ENCODE results near the gene CERS5. TPM values are rescaled to one million over a fixed set of nuclear protein-coding genes. Genes with fewer than 3 reads are reported as not detected.
A peak's percentile ranks its signal among the peaks of the same experiment; 100 is the strongest.

CERS5 gene, protein sequence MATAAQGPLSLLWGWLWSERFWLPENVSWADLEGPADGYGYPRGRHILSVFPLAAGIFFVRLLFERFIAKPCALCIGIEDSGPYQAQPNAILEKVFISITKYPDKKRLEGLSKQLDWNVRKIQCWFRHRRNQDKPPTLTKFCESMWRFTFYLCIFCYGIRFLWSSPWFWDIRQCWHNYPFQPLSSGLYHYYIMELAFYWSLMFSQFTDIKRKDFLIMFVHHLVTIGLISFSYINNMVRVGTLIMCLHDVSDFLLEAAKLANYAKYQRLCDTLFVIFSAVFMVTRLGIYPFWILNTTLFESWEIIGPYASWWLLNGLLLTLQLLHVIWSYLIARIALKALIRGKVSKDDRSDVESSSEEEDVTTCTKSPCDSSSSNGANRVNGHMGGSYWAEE
- total RNA-seq, result 18.9 TPM
- long read RNA-seq, transcript CERS5-201 (10 exons, 2,051 nt), result major isoform, 6 of 25 reads
- long read RNA-seq, partial matches to known transcripts, result 1 of 25 reads
- long read RNA-seq, other reads (novel, unspliced or antisense), result 17 of 25 reads

DNA sequence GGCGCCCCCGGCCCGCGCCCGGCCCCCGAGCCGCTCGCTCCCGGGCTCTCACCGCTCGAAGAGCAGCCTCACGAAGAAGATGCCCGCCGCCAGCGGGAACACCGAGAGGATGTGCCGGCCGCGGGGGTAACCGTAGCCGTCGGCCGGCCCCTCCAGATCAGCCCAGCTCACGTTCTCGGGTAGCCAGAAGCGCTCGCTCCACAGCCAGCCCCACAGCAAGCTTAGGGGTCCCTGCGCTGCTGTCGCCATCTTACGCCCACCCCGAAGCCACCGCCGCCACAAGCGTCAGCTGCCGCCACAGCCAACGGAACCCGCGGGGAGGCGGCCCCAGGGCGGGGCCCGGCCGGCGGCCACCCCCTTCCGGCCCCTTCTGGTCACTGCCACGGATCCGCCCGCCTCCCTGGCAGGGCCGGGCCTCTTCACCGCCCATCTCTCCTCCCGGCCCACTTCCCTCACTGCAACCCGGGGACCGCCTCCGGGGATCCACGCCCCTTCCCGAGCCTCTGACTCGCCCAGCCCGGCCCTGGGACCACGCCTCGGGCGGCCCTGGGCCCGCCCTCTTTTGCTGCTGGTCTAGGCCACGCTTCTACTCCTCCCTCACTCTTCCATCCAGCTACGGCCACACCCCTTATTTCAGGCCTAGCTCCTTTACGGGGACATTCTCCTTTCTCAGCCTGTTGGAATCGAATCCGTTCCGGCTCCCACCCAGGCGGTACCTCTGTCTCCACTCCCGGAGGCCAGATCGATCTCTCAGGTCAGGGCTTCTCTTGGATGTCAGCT is at the start of gene CERS5:
Gene CERS5, minus strand, starts transcription at position 321 of the 780 bp plus-strand sequence. Its CDS starts 72 bp downstream, at position 249.
- intact Hi-C loops (cut with DNase I), result loop anchor here (2.0 to 10.0 kb wide), 3 partner anchors 35 to 84 kb away; partner anchors contain the start of gene COX14

DNA sequence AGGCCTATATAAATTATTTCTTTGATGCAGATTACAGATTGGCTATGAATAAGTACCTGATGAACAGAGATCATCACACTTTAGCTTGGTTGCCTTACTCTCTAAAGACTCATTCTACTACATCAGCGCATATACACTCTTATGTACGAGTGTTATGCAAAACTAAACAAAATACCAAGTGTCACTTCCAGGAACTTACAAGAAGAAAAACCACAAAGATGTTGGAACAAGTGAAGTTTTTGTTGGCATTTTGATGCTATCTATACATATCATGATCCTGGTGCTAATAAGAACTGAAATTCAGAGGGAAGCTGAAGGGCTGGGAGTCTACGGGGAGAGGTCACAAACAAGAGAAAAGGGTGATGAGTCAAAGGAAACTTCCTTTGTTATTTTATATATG is 47.9 kb upstream of the CERS5 start:
- intact Hi-C loops (cut with DNase I), result no loop called here
- DNase-seq (ENCODE audit: low spot score), result no peak

More for the DNA sequence above, at the start of gene CERS5:
- peak; percentile 99 for DNase-seq (ENCODE audit: low spot score)

DNA sequence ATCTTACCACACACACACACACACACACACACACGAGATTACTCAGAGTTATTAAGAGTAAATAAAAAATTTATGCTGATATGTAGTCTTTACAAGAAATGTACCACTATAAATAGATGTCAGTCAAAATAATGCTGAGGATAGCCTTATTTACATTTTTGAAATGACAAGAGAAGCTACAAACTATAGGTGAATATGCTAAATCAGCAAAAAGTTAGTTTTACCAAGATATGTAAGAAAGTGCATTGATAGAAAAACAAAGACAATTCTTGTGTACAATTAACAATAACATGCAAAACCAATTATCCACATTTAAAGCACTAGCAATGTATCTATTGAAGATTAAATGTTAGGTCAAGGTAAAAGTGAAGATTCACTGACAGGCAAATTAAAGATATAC is 46.8 kb upstream of the CERS5 start:
- intact Hi-C loops (cut with DNase I), result no loop called here
- no peak for DNase-seq (ENCODE audit: low spot score)

DNA sequence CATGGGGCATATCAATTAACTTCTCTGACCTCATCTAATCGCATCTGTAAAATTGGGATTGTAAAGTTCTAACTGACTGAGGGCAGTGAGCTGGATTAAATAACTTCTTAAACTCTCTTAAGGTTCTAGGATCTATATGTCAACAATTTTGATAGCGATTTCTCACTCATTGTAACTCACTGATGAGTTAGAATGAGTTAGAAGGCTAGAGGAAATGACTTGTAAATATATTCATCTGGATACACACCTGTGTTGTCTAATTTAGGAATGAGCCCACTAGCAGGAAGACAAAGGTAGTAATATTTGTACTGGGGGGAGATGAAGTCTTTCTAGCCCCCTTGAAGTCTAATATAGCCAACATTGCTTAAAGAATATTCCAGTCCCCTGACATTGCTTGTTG is 46.3 kb upstream of the CERS5 start:
- intact Hi-C loops (cut with DNase I), result no loop called here

DNA sequence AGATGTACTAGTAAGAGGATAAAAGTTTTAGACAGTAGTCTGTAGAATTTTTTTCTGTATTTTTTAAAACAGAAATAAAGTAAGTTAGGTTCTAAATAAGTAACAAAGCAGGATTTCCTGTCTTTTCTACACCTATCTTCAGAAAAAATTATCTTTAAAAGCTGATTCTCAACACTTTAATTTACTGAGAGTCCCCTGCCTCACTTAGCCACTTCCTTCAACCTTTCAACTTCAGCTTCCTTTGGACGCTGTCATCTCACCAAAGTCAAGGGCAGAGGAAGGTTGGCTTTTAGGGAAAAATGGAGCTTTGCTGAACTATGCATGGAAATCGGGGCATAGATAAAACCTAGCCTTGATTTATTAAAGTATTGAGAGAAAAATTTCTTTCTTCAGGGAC is 44.9 kb upstream of the CERS5 start:
- DNase-seq (ENCODE audit: low spot score), result no peak
- intact Hi-C loops (cut with DNase I), result no loop called here

More for the DNA sequence above, 46.3 kb upstream of the CERS5 start:
- DNase-seq (ENCODE audit: low spot score), result no peak

DNA sequence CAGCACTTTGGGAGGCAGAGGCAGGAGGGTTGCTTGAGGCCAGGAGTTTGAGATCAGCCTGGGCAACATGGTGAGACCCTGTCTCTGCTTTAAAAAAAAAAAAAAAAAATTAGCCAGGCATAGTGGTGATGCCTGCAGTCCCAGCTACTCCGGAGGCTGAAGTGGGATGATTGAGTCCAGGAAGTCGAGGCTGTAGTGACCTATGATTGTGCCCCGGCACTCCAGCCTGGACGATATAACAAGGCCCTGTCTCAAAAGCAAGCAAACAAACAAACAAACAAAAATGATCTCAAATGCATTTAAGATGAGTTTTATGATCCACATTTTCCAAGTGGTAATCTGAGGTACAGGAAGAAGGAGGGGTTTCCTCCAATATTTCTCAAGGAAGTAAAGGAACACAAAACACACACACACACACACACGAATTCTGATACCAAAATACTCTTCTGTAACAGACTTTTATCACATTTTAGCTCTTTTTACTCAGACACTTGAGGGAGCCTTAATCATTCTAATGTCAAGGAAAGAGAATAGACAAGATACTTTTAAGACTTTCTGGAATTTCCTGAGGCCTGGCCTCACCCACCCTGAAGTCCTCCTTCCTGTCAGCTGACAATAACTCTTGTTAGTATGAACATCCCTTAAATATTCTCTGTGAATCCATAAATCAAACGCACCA is 44.4 kb upstream of the CERS5 start:
- intact Hi-C loops (cut with DNase I), result no loop called here
- no peak for DNase-seq (ENCODE audit: low spot score)

DNA sequence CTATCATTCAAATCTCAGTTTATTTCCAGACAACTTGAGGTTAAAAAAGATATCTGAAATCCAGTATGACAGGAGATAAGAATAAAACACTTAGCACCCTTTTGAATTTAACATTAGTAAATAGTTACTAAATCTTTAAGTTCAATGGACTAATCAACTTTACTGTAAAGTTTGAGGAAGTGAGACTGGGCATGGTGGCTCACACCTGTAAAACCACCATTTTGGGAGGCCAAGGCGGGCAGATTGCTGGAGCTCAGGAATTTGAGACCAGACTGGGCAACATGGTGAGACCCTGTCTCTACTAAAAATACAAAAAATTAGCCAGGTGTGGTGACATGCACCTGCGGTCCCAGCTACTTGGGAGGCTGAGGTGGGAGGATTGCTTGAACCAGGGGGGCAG is 40.3 kb upstream of the CERS5 start:
- no peak for DNase-seq (ENCODE audit: low spot score)
- intact Hi-C loops (cut with DNase I), result no loop called here

DNA sequence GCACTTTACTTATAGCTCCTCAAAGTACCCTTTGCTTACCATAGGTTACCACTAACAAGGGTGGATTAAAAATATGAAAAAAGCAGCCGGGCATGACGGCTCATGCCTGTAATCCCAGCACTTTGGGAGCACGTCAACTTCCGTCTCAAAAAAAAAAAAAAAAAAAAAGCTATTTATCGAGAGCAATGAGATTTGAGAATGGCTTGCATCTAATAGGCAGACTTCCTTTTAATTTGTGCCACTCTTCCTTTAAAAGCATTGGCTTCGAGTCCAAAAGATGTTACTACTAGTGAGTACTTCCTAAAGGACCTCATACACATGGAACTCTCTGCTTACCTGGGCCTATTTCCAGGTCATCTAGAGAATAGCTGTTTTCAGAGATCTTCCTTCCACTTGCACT is 38.5 kb upstream of the CERS5 start:
- intact Hi-C loops (cut with DNase I), result no loop called here
- no peak for DNase-seq (ENCODE audit: low spot score)

DNA sequence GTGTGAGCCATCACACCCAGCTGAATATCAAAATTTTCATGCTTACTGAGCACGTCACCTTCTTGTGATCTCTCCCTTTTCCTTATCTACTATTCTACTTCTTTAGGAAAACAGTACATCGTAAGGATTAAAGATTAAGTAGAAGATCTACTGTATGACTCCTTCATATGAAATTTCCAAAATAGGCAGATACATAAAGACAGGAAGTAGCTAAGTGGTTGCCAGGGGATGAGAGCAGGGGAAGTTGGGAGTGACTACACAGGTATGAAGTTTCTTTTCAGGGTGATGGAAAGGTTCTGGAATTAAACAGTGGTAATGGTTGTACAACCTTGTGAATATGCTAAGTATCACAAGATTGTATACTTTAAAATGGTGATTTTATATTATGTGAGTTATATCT is 36.5 kb upstream of the CERS5 start:
- intact Hi-C loops (cut with DNase I), result no loop called here
- no peak for DNase-seq (ENCODE audit: low spot score)

DNA sequence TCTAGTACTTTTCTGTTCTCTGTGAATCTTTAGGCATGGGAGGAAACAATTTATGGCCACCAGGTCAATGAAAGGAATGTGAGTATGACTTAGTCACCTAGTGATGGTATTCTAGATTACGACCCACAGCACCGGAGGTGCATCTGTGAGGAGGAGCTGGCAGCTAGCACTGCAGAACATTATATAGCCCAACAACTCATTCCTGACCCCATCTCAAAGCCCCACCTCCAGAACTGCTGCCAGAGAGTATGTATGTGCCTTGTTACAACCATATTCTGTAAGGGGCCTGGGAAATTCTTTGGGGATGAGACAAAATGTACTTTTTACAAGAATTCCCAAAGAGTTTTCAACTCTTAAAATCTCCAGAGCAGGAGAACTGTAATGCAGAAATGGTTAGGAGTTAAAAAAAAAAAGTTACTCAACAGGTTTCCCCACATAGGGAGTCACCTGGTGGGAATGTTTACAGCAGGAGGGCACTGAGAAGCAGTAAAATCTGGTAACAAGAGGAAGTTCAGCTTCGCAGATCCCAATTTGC is 34.9 kb upstream of the CERS5 start:
- intact Hi-C loops (cut with DNase I), result no loop called here
- no peak for DNase-seq (ENCODE audit: low spot score)

DNA sequence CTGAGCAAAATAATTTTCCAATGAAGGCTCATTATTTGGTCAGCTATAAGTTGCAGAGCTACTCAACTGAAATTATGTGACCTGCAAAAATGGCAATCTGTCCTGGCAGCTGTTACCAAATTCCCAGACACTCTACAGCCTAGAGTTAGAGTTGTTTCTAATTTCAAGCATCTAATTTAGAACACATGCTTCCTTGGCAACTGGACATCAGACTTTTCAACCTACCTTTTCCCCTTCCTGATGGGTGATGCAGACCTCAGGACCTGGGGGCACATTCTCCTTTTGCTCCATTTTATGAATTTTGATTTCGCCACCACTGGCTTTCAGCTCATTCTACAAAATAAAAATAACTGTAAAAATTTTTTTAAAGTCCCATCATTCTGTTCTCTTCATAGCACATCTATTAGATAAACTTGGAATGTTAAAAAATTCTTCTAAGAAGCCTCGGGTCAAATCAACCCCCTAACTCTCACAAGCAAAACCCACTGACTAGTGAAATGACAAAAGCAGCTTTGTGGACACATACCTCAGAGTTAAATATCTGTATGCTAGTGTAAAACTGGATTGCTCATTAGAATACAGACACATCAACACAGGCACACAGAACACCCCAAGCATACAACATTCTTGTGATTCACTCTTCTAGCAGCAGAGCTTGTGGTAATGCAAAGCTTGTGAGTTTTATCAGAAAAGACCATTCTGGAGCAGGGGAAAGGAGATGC is 33.5 kb upstream of the CERS5 start:
- no peak for DNase-seq (ENCODE audit: low spot score)
- intact Hi-C loops (cut with DNase I), result no loop called here

DNA sequence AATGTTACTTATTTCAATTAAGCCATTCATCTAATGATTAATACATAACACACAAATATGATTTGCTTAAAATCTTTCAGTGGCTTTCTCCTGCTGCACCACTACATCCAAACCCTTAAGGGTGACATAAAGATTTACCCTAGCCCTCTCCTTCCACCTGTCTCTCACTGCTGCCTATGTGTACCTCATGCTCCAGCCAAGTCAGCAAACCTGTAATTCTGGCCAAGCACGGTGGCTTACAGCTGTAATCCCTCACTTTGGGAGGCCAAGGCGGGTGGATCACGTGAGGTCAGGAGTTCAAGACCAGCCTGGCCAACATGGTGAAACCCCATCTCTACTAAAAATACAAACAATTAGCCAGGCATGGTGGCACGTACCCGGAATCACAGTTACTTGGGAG is 31.7 kb upstream of the CERS5 start:
- intact Hi-C loops (cut with DNase I), result no loop called here
- no peak for DNase-seq (ENCODE audit: low spot score)

DNA sequence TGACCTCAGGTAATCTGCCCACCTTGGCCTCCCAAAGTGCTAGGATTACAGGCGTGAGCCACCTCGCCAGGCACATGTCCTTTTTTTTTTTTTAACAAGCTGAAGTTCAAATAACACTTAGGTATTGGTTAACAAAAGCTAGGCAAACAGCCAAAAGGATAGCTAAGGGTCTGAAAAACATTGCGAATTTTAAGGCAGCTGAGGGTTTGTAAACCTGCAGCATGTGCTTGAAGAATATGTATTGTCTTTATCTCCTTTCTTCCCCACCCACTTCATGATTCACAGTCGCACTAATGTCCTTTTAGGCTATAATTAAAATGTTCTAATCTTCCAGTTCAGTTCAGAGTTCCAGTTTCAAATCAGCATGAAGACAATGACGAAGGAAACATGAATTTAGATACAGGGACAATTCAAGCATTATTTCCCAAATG is 30.1 kb upstream of the CERS5 start:
- intact Hi-C loops (cut with DNase I), result no loop called here
- DNase-seq (ENCODE audit: low spot score), result no peak

DNA sequence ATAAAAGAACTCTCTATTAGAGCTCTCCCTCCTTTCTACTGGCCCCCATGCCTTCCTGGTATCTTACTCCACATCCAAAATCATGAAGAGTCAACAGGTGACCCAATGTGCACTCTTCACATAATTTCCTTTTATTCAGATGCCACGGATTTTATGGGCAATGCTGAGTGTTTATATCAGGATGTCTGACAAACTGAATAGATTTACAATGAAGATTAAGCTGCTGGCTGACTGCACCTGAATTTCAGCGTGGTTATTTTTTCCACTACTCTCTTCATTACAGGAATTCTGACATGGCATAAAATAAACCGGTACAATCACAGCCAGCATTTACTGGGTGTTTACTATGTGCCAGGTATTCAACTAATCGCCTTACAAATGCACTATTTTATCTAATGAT is 29.4 kb upstream of the CERS5 start:
- DNase-seq (ENCODE audit: low spot score), result no peak
- intact Hi-C loops (cut with DNase I), result no loop called here

DNA sequence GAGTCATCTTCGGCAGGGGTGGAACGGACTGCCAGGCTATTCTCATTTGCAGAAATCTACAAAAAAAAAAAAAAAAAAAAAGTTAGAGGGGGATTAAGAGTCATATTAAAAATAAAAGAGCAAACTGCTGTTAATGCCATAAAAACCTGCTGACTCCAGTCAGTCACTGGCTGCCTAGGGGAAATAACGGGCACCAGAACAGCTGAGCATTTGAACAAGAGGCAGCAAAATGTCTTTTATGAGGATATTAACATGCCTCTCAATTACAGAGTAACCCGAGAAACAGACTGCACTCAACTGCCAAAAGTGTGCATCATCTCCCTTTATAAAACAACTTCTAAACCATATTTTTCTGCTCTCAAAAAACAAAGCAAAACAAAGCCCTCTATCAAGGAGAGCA is 28.7 kb upstream of the CERS5 start:
- no peak for DNase-seq (ENCODE audit: low spot score)
- intact Hi-C loops (cut with DNase I), result no loop called here

DNA sequence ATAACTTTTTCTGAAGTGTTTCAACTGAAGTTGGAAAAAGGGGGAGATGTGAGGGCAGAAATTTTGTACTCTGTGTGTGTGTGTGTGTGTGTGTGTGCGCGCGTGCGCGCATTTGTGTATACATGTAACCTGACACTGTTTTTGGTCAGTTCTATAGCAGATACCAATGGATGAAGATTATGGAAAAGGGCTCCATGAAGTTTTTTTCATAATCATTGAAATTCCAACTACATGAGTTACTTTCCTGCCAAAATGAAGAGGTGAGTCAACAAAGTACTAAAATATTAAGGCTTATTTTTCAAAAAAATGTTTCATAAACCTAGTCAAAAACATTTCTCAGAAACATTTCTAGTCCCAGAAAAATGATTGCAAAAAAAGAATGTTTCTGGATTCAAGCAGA is 25.7 kb upstream of the CERS5 start:
- intact Hi-C loops (cut with DNase I), result no loop called here

DNA sequence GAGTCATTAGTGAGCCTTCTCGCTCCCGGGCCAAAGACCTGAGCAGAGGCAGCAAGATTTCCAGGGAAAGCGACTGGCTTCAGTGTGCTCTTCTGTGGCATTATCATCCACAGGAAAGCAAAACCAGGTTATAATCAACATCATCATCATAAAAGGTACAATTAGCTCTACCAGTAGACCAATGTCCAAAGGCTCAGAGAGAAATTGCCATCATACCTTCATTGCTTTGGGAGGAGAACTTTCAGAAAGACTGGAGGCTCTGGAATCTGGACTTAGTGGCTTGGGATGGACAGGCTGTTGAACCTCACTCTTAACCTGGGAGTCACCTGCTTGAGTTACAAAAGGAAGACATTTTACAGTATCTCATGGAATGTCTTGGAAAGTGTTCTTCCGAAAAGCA is 25.1 kb upstream of the CERS5 start:
- DNase-seq (ENCODE audit: low spot score), result no peak
- intact Hi-C loops (cut with DNase I), result no loop called here

More for the DNA sequence above, 25.7 kb upstream of the CERS5 start:
- no peak for DNase-seq (ENCODE audit: low spot score)

DNA sequence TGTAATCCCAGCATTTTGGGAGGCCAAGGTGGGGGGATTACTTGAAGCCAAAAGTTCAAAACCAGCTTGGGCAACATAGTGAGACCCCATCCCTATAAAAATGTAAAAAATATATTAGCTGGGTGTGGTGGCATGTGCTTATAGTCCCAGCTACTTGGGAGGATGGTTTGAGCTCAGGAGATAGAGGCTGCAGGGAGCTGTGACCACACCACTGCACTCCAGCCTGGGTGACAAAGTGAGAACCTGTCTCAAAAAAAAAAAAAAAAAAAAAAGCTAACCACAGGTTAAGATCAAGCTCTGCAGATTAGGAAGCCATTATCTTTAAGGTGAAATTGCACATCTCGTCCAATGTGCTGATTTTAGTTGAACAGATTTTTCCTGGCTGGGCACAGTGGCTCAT is 23.7 kb upstream of the CERS5 start:
- intact Hi-C loops (cut with DNase I), result no loop called here
- DNase-seq (ENCODE audit: low spot score), result no peak
